ENCODE data around the gene PLPPR1. TPM values are rescaled to one million over a fixed set of nuclear protein-coding genes. Genes with fewer than 3 reads are reported as not detected.

PLPPR1 gene
- total RNA-seq, 1 donor from 2014 or later = not detected

- Histone ChIP-seq H3K27ac (no peak overlapping the region), H3K9me3 (no peaks in the 10 kb centered on the region), H3K4me1 (no peaks in the 10 kb centered on the region), H3K27me3 (no peaks in the 10 kb centered on the region), H3K4me3 (no peak overlapping the region), H3K36me3 (no peaks in the 10 kb centered on the region)
- intact Hi-C loops (cut with DNase I) = loop anchor here (10.0 kb wide), 1 partner anchor 916 kb away; no protein-coding TSS in a partner anchor
- DNase-seq (ENCODE audit: extremely low spot score in 2 of 2) = no peak
- TF ChIP-seq CTCF (IDR thresholded peaks at IDR 0.05) (no peak), POLR2A (IDR thresholded peaks at IDR 0.05) (no peak), POLR2AphosphoS5 (IDR thresholded peaks at IDR 0.05; ENCODE audit: insufficient read depth in 1 of 2, low read depth in 1 of 2) (no peak)
Observed at GRCh38 chr9:101360647-101361046, 332.1 kb downstream of the PLPPR1 start.

GRCh38 chr9:101362450-101362849, 333.9 kb downstream of the PLPPR1 start:
- Histone ChIP-seq H3K4me1 (no peaks in the 10 kb centered on the region), H3K27me3 (no peaks in the 10 kb centered on the region), H3K4me3 (no peak overlapping the region), H3K9me3 (no peaks in the 10 kb centered on the region), H3K27ac (no peak overlapping the region), H3K36me3 (no peaks in the 10 kb centered on the region)
- DNase-seq (ENCODE audit: extremely low spot score in 2 of 2) = no peak
- TF ChIP-seq POLR2A (IDR thresholded peaks at IDR 0.05) (no peak), CTCF (IDR thresholded peaks at IDR 0.05) (no peak), POLR2AphosphoS5 (IDR thresholded peaks at IDR 0.05; ENCODE audit: insufficient read depth in 1 of 2, low read depth in 1 of 2) (no peak)
- intact Hi-C loops (cut with DNase I) = loop anchor here (10.0 kb wide), 1 partner anchor 918 kb away; no protein-coding TSS in a partner anchor

GRCh38 chr9:101365181-101365580, 336.7 kb downstream of the PLPPR1 start:
- Histone ChIP-seq H3K27me3 (no peaks in the 10 kb centered on the region), H3K4me1 (no peaks in the 10 kb centered on the region), H3K4me3 (no peak overlapping the region), H3K27ac (no peak overlapping the region), H3K36me3 (no peaks in the 10 kb centered on the region), H3K9me3 (no peaks in the 10 kb centered on the region)
- DNase-seq (ENCODE audit: extremely low spot score in 2 of 2) = no peak
- TF ChIP-seq POLR2A (IDR thresholded peaks at IDR 0.05) (no peak), CTCF (IDR thresholded peaks at IDR 0.05) (no peak), POLR2AphosphoS5 (IDR thresholded peaks at IDR 0.05; ENCODE audit: insufficient read depth in 1 of 2, low read depth in 1 of 2) (no peak)
- intact Hi-C loops (cut with DNase I) = loop anchor here (10.0 kb wide), 1 partner anchor 920 kb away; no protein-coding TSS in a partner anchor

- no peak overlapping the region for H3K4me3 ChIP-seq
- no peak for DNase-seq (ENCODE audit: extremely low spot score in 2 of 2)
- H3K27ac ChIP-seq = no peak overlapping the region
- intact Hi-C loops (cut with DNase I) = loop anchor here (10.0 kb wide), 1 partner anchor 921 kb away; no protein-coding TSS in a partner anchor
- no peak for TF ChIP-seq CTCF (IDR thresholded peaks at IDR 0.05)
- no peaks in the 10 kb centered on the region for H3K4me1 ChIP-seq
- no peaks in the 10 kb centered on the region for H3K36me3 ChIP-seq
- H3K9me3 ChIP-seq = no peaks in the 10 kb centered on the region
- no peaks in the 10 kb centered on the region for H3K27me3 ChIP-seq
Observed at GRCh38 chr9:101366038-101366756, 337.7 kb downstream of the PLPPR1 start.

- no peak for TF ChIP-seq CTCF (IDR thresholded peaks at IDR 0.05)
- no peak for TF ChIP-seq POLR2A (IDR thresholded peaks at IDR 0.05)
- no peak for TF ChIP-seq POLR2AphosphoS5 (IDR thresholded peaks at IDR 0.05; ENCODE audit: insufficient read depth in 1 of 2, low read depth in 1 of 2)
Observed at GRCh38 chr9:101367323-101367722, 338.8 kb downstream of the PLPPR1 start.

More at GRCh38 chr9:101367323-101367722, 338.8 kb downstream of the PLPPR1 start:
- Histone ChIP-seq H3K36me3 (no peaks in the 10 kb centered on the region), H3K4me3 (no peak overlapping the region), H3K4me1 (no peaks in the 10 kb centered on the region), H3K27me3 (no peaks in the 10 kb centered on the region), H3K9me3 (no peaks in the 10 kb centered on the region), H3K27ac (no peak overlapping the region)
- intact Hi-C loops (cut with DNase I) = loop anchor here (10.0 kb wide), 1 partner anchor 923 kb away; no protein-coding TSS in a partner anchor
- no peak for DNase-seq (ENCODE audit: extremely low spot score in 2 of 2)
